Measurements from ENCODE around the gene ACTR8.
A peak's percentile ranks its signal among the peaks of the same experiment; 100 is the strongest.

DNA sequence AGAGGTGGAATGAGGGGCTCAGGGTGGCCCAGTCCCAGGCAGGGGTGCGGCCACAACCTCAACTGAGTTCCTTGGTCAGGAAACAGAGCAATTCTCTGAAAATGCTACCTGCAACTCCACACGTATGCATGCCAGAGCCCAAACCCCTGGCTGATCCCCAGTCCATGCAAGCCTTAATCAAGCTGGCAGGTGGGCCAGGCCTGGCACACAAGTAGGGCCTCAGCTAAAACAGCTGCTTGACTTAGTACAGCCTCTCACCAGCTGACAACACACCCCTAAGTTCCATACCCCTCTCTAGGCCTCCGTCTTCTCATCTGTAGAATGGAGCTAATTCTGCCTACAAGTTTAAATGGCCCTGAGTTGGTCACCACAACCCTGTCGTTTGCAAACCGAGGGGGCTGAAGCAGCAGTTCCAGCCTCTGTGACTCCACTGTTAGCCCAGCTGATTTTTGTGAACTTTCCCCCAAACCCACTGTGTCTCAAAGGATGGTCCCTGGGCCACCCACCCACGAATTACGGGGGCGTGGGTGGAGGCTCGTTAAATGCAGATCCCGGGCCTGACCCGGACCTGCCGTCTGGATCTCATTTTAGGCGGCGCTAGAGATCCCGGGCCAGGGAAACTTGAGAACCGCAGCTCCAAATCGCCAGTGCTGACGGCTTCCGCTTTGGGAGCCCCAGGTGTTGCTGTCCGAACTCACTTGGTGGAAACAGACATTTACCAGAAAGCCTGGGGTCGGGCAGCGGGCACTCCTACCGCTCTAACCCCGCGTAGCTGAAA lies 36.7 kb downstream of the ACTR8 start:
- TF ChIP-seq, protein P1, sequence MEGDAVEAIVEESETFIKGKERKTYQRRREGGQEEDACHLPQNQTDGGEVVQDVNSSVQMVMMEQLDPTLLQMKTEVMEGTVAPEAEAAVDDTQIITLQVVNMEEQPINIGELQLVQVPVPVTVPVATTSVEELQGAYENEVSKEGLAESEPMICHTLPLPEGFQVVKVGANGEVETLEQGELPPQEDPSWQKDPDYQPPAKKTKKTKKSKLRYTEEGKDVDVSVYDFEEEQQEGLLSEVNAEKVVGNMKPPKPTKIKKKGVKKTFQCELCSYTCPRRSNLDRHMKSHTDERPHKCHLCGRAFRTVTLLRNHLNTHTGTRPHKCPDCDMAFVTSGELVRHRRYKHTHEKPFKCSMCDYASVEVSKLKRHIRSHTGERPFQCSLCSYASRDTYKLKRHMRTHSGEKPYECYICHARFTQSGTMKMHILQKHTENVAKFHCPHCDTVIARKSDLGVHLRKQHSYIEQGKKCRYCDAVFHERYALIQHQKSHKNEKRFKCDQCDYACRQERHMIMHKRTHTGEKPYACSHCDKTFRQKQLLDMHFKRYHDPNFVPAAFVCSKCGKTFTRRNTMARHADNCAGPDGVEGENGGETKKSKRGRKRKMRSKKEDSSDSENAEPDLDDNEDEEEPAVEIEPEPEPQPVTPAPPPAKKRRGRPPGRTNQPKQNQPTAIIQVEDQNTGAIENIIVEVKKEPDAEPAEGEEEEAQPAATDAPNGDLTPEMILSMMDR (conservative IDR thresholded peaks at IDR 0.05; ENCODE audit: low read length): 0 out of 2 replicates have a peak, but pooled peaks have one; percentile 23
- TF ChIP-seq EZH2phosphoT487 (IDR thresholded peaks at IDR 0.05; ENCODE audit: borderline replicate concordance, low read depth, low read length): no peak
